HEK293T (cell line): Measurements from ENCODE around the gene KLRF2.

Experiments used
- CTCF ChIA-PET: fragments of 350-600 bp; formaldehyde crosslinking; extraction: SDS; loops from one replicate; lab custom pipeline; 2021; ENCODE audit warnings: antibody characterized with exemption, inconsistent platforms; lab: Yijun Ruan, JAX
- POLR2A ChIA-PET: fragments of 350-600 bp; formaldehyde crosslinking; extraction: SDS; loops from one replicate; lab custom pipeline; 2020; ENCODE audit warnings: antibody characterized with exemption, inconsistent platforms; lab: Yijun Ruan, JAX
- DNase-seq: peaks from one replicate; pipeline ENCODE4 v3.0.0; 2012; ENCODE audit warnings: mixed read lengths; ENCODE audit errors: extremely low spot score
- ARNT ChIP-seq: fragments of 450-650 bp; IDR thresholded peaks from 2 replicates; pipeline ENCODE4 v1.6.1; 2017; ENCODE audit warnings: mild to moderate bottlenecking
- BHLHE40 ChIP-seq: fragments of 450-650 bp; IDR thresholded peaks from 2 replicates; pipeline ENCODE4 v1.6.1; 2016; ENCODE audit warnings: mild to moderate bottlenecking, moderate library complexity, borderline replicate concordance
- CTBP1 ChIP-seq: fragments of 450-650 bp; IDR thresholded peaks from 2 replicates; pipeline ENCODE4 v1.6.1; 2016; ENCODE audit warnings: borderline replicate concordance
- ELF4 ChIP-seq: fragments of 450-650 bp; IDR thresholded peaks from 2 replicates; pipeline ENCODE4 v1.6.1; 2017; ENCODE audit warnings: antibody characterized with exemption
- FOXA1 ChIP-seq: fragments of 450-650 bp; IDR thresholded peaks from 2 replicates; pipeline ENCODE4 v1.6.1; 2016; ENCODE audit warnings: mild to moderate bottlenecking
- FOXK2 ChIP-seq: fragments of 450-650 bp; IDR thresholded peaks from 2 replicates; pipeline ENCODE4 v1.6.1; 2016; ENCODE audit warnings: mild to moderate bottlenecking
- FOXM1 ChIP-seq: fragments of 450-650 bp; IDR thresholded peaks from 2 replicates; pipeline ENCODE4 v1.6.1; 2017; ENCODE audit warnings: mild to moderate bottlenecking, borderline replicate concordance
- HDGF ChIP-seq: fragments of 450-650 bp; IDR thresholded peaks from 2 replicates; pipeline ENCODE4 v1.6.1; 2017; ENCODE audit warnings: antibody characterized with exemption, borderline replicate concordance
- L3MBTL2 ChIP-seq: fragments of 450-650 bp; conservative IDR thresholded peaks from 2 replicates; pipeline ENCODE4 v1.6.1; 2016; ENCODE audit warnings: mild to moderate bottlenecking
- LEF1 ChIP-seq: fragments of 450-650 bp; IDR thresholded peaks from 2 replicates; pipeline ENCODE4 v1.6.1; 2017; ENCODE audit warnings: mild to moderate bottlenecking, borderline replicate concordance
- NFRKB ChIP-seq: fragments of 450-650 bp; IDR thresholded peaks from 2 replicates; pipeline ENCODE4 v1.6.1; 2016; ENCODE audit warnings: mild to moderate bottlenecking, moderate library complexity
- PKNOX1 ChIP-seq: fragments of 450-650 bp; IDR thresholded peaks from 2 replicates; pipeline ENCODE4 v1.6.1; 2016
- SP1 ChIP-seq: fragments of 450-650 bp; IDR thresholded peaks from 2 replicates; pipeline ENCODE4 v1.6.1; 2017
- SUZ12 ChIP-seq: fragments of 450-650 bp; IDR thresholded peaks from 2 replicates; pipeline ENCODE4 v1.6.1; 2016; ENCODE audit warnings: mild to moderate bottlenecking
- TARDBP ChIP-seq: fragments of 450-650 bp; IDR thresholded peaks from 2 replicates; pipeline ENCODE4 v1.6.1; 2016
- ZNF384 ChIP-seq: fragments of 450-650 bp; IDR thresholded peaks from 2 replicates; pipeline ENCODE4 v1.6.1; 2016

Gene KLRF2

GRCh38 chr12:9911708-9912107, 30.4 kb downstream of the KLRF2 start:
- no peak for DNase-seq
- CTCF ChIA-PET = no interaction called here
- no peak for TF ChIP-seq FOXM1
- TF ChIP-seq LEF1 = no peak
- no peak for TF ChIP-seq FOXK2
- no peak for TF ChIP-seq TARDBP
- no peak for TF ChIP-seq SUZ12
- no peak for TF ChIP-seq ZNF384
- TF ChIP-seq NFRKB = no peak
- TF ChIP-seq FOXA1 = no peak
- no peak for TF ChIP-seq HDGF
- TF ChIP-seq ARNT = no peak
- POLR2A ChIA-PET = no interaction called here

GRCh38 chr12:9919443-9919842, 38.2 kb downstream of the KLRF2 start:
- ChIA-PET POLR2A (no interaction called here), CTCF (interaction anchor here (1.5 kb wide), 1 partner anchor 104 kb away, joined by 3 read pairs; no protein-coding TSS in a partner anchor)
- no peak for DNase-seq
- TF ChIP-seq BHLHE40 (no peak), SP1 (no peak), TARDBP (no peak), PKNOX1 (no peak), ARNT (no peak), CTBP1 (no peak), HDGF (no peak), FOXM1 (no peak), NFRKB (no peak), FOXK2 (no peak), ZNF384 (no peak), L3MBTL2 (no peak), LEF1 (no peak), SUZ12 (no peak), FOXA1 (no peak)

- no peak for TF ChIP-seq L3MBTL2
- TF ChIP-seq ZNF384 = no peak
- TF ChIP-seq LEF1 = no peak
- TF ChIP-seq TARDBP = no peak
- no peak for DNase-seq
- ChIA-PET CTCF (interaction anchor here (1.5 kb wide), 1 partner anchor 105 kb away, joined by 3 read pairs; no protein-coding TSS in a partner anchor), POLR2A (no interaction called here)
Observed at GRCh38 chr12:9920451-9920850, 39.2 kb downstream of the KLRF2 start.

- POLR2A ChIA-PET = no interaction called here
- DNase-seq = no peak
- no peak for TF ChIP-seq FOXA1
- no peak for TF ChIP-seq HDGF
- no peak for TF ChIP-seq ARNT
- TF ChIP-seq SUZ12 = no peak
- no peak for TF ChIP-seq ZNF384
- TF ChIP-seq CTBP1 = no peak
- TF ChIP-seq TARDBP = no peak
- no peak for TF ChIP-seq PKNOX1
- TF ChIP-seq SP1 = no peak
- no peak for TF ChIP-seq FOXK2
- no peak for TF ChIP-seq LEF1
- no peak for TF ChIP-seq BHLHE40
- no peak for TF ChIP-seq FOXM1
- TF ChIP-seq NFRKB = no peak
- no peak for TF ChIP-seq ELF4
- no peak for TF ChIP-seq L3MBTL2
- CTCF ChIA-PET = no interaction called here
Observed at GRCh38 chr12:9922429-9922828, 41.1 kb downstream of the KLRF2 start.

GRCh38 chr12:9925705-9926393, 44.6 kb downstream of the KLRF2 start:
- ChIA-PET CTCF (interaction anchor here (0.6 to 0.7 kb wide), 2 partner anchors 117 to 750 kb away, joined by 3 to 4 read pairs; no protein-coding TSS in a partner anchor), POLR2A (no interaction called here)
- no peak for TF ChIP-seq PKNOX1
- no peak for TF ChIP-seq BHLHE40
- no peak for TF ChIP-seq CTBP1
- no peak for TF ChIP-seq LEF1
- TF ChIP-seq FOXA1 = no peak
- no peak for TF ChIP-seq NFRKB
- no peak for TF ChIP-seq SP1
- no peak for TF ChIP-seq SUZ12
- no peak for TF ChIP-seq ZNF384
- no peak for TF ChIP-seq L3MBTL2
- TF ChIP-seq HDGF = no peak
- no peak for TF ChIP-seq ELF4
- TF ChIP-seq TARDBP = no peak
- TF ChIP-seq FOXM1 = no peak
- TF ChIP-seq ARNT = no peak
- no peak for TF ChIP-seq FOXK2
- DNase-seq = peak; percentile 32

GRCh38 chr12:9926876-9927275, 45.6 kb downstream of the KLRF2 start:
- POLR2A ChIA-PET = no interaction called here
- no peak for DNase-seq
- CTCF ChIA-PET = interaction anchor here (0.7 to 1.7 kb wide), 3 partner anchors 113 to 177 kb away, joined by 3 to 6 read pairs (median 3); no protein-coding TSS in a partner anchor
- TF ChIP-seq CTBP1 = no peak
- TF ChIP-seq ARNT = no peak
- TF ChIP-seq ELF4 = no peak
- no peak for TF ChIP-seq FOXA1
- TF ChIP-seq FOXM1 = no peak
- no peak for TF ChIP-seq PKNOX1
- no peak for TF ChIP-seq FOXK2
- TF ChIP-seq TARDBP = no peak
- TF ChIP-seq L3MBTL2 = no peak
